PC-3 (cell line): ENCODE results near the gene DUSP18.
A peak's percentile ranks its signal among the peaks of the same experiment; 100 is the strongest.

Experiments used
- CTCF ChIP-seq: fragments of 300-600 bp; sonication (generic); conservative IDR thresholded peaks from 2 replicates; pipeline ENCODE4 v1.5.1; 2017; ENCODE audit warnings: antibody characterized with exemption, low read depth, mild to moderate bottlenecking, low read length
- EZH2phosphoT487 ChIP-seq: fragments of 300-600 bp; sonication (generic); IDR thresholded peaks from 2 replicates; pipeline ENCODE4 v1.6.1; 2018; ENCODE audit warnings: mild to moderate bottlenecking, antibody characterized with exemption, low read length, borderline replicate concordance

DNA sequence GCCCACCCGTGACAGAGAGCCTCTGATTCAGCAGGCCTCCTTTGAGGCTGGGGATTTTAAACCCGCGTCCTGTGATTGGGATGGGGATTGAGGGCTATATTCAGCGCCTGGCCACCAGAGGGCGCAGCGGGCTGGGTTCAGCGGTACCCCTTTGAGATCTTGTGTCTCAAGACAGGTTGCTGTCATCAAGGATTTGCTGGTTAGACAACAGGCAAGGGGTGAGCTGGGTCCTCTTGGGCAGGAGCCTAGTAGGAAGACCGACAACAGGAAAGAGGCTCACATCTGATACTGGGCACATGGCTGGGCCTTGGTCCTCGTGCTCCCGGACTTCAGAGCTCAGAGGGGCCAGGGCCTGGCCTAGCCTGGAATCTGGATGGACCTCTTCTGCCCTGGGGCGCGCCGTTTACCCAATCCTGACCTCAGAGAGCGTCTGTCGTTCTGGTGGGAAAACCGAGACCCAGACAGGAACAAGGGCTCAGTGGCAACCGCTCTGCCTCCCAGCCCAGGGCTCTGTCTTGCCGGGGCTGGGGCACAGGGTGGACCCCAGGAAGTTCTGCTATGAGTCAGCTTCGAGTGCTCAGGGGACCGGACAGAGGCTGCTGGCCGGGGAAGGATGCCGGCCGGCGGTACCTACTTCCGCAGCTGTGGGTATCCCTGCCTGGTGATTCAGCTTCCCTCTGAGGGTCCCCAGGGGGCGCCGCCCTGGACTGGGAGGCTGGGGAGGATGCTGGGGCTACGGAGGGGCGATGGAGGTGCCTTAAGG lies 33.0 kb downstream of the DUSP18 start:
- no peak for TF ChIP-seq EZH2phosphoT487
- peak; percentile 89 for TF ChIP-seq CTCF
